Body of pancreas (tissue), 4 donors: ENCODE results near the gene APRT. TPM values are rescaled to one million over a fixed set of nuclear protein-coding genes. Genes with fewer than 3 reads are reported as not detected.

Experiments
- ATAC-seq: fragments of 150-250 bp; one replicate; pipeline ENCODE4 v1.9.1; 2016
- DNase-seq, 4 donors: peaks; one replicate each; pipeline ENCODE4 v3.0.0-alpha.2; 2019
- H3K27ac ChIP-seq, 4 donors: fragments of 200-600 bp; sonication (generic); 1 replicate in 3 of 4; 2 replicates in 1 of 4; pipeline versions ENCODE4 v1.5.1 to v1.6.1; 2016 to 2019; ENCODE audit warnings: mild to moderate bottlenecking in 1 of 4, mixed read lengths in 1 of 4, moderate library complexity in 1 of 4
- H3K27me3 ChIP-seq, 2 donors: fragments of 200-600 bp; sonication (generic); one replicate each; pipeline ENCODE4 v1.6.0; 2016; ENCODE audit warnings: mild to moderate bottlenecking in 1 of 2
- H3K36me3 ChIP-seq, 2 donors: fragments of 200-600 bp; sonication (generic); replicated peaks in 1 of 2; 2 replicates each; pipeline ENCODE4 v1.5.1; 2016; ENCODE audit warnings: low read depth in 2 of 2; ENCODE audit not compliant: insufficient read depth in 1 of 2
- H3K4me1 ChIP-seq: fragments of 200-600 bp; sonication (generic); one replicate; pipeline ENCODE4 v1.6.0; 2016
- H3K4me3 ChIP-seq, 2 donors: fragments of 200-600 bp; sonication (generic); 1 replicate in 1 of 2; 2 replicates in 1 of 2; pipeline ENCODE4 v1.5.1; 2016 to 2019
- H3K9me3 ChIP-seq, 3 donors: fragments of 200-600 bp; sonication (generic); 1 replicate in 2 of 3; 2 replicates in 1 of 3; pipeline ENCODE4 v1.5.1; 2016
- CTCF ChIP-seq, 7 experiments: fragments of 450-650 bp in 4 of 7; fragments of 200-600 bp in 3 of 7; sonication (generic) in 3 of 7; IDR thresholded peaks; one replicate each; pipeline ENCODE4 v1.5.1; 2016 to 2019; ENCODE audit warnings: antibody characterized with exemption in 7 of 7
- POLR2A ChIP-seq, 3 donors: fragments of 450-650 bp; IDR thresholded peaks; one replicate each; pipeline ENCODE4 v1.6.1; 2016; ENCODE audit warnings: antibody characterized with exemption in 3 of 3, mild to moderate bottlenecking in 2 of 3
- WGBS, 2 donors: methylation state at CpG; one replicate each; pipeline ENCODE4 v1.1.5; 2017; 5-methylcytosine and 5-hydroxymethylcytosine counted together
- intact Hi-C: fragments of 100-400 bp; cut with DNase I; formaldehyde crosslinking; loops from one replicate; pipeline ENCODE4 v1.15.1; 2023
- total RNA-seq, 2 donors: library from RNA; depleted of rRNA; stranded (reverse); fragments of >200 nt; gene quantifications; one replicate each; pipeline ENCODE4 v1.1.0, GENCODE V29; 2016

APRT gene
- total RNA-seq, 2 donors from 2014 or later, result 95.9 to 104 TPM

DNA sequence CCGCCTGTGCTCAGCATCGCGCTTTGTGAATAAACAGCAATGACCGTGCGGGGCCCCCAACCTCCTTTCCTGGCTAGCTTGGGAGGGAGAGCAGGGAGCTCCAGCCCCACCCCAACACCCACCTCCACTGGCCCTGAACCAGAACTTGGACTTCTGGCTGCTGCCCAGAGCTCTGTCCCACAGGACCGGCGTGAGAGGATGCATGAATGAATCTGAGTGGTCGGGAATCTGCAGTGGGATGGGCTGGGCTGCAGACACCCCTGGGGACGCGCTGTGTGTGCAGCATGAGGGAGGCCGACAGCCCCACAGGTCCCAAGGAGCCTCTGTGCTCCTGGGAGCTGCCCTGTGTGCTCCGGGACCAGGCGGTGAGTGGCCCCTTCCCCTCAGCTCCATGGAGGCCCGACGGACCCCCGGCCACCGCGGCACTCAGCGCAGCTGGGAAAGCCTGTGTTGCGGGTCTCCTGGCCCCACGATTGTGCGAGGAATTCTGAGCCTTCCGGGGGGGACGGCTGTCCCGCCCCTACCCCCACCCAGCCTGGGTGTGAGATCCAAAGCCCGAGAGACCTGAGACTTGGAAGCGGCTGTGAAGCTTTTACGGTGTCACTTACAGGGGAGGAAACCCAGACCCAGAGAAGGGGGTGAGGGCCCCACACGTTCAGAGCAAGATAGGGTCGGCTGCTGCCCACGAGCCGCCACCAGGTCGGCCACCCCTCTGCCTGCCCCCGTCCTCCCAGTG, 32.2 kb downstream of the APRT start:
- no peak for TF ChIP-seq POLR2A (IDR thresholded peaks at IDR 0.05)
- TF ChIP-seq CTCF (IDR thresholded peaks at IDR 0.05), result no peak
- H3K36me3 ChIP-seq, result no peaks in the 10 kb centered on the region
- DNase-seq (no peak), ATAC-seq (no peak)
- no peak overlapping the region for H3K4me3 ChIP-seq
- peaks cover 31% of the 10 kb centered on the region for H3K4me1 ChIP-seq
- intact Hi-C loops, result loop anchor here (5.0 kb wide), 1 partner anchor 37 kb away; no protein-coding TSS in a partner anchor
- no peaks in the 10 kb centered on the region for H3K27me3 ChIP-seq
- 60 to 65% methylated on average over 2 to 32 of the region's 34 CpGs for WGBS, 2 donors
- no peaks in the 10 kb centered on the region for H3K9me3 ChIP-seq
- H3K27ac ChIP-seq, result no peak overlapping the region

- no peaks in the 10 kb centered on the region for H3K9me3 ChIP-seq
- TF ChIP-seq CTCF (IDR thresholded peaks at IDR 0.05), result no peak
- TF ChIP-seq POLR2A (IDR thresholded peaks at IDR 0.05), result no peak
- intact Hi-C loops, result loop anchor here (5.0 kb wide), 1 partner anchor 36 kb away; no protein-coding TSS in a partner anchor
- no peaks in the 10 kb centered on the region for H3K36me3 ChIP-seq
- no peak overlapping the region for H3K27ac ChIP-seq
- no peaks in the 10 kb centered on the region for H3K27me3 ChIP-seq
- ATAC-seq (no peak), DNase-seq (no peak)
- H3K4me3 ChIP-seq, result no peak overlapping the region
- peaks cover 37% of the 10 kb centered on the region for H3K4me1 ChIP-seq
- 81 to 83% methylated on average over 14 to 30 of the region's 30 CpGs for WGBS, 2 donors
Observed at GRCh38 chr16:88778541-88779065, 33.1 kb downstream of the APRT start.

DNA sequence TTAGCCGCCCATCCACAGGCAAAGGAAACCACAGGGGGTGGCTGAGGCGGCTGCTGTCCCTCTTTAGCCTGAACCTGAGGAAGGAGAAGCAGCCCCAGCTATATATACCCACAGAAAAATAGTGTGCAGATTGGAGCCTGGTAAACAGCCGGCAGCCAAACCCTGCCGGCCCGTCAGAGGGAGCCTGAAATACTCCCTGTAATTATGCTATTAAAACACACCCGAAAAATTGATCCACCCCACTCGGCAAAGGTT, 33.5 kb downstream of the APRT start:
- H3K4me3 ChIP-seq, result no peak overlapping the region

DNA sequence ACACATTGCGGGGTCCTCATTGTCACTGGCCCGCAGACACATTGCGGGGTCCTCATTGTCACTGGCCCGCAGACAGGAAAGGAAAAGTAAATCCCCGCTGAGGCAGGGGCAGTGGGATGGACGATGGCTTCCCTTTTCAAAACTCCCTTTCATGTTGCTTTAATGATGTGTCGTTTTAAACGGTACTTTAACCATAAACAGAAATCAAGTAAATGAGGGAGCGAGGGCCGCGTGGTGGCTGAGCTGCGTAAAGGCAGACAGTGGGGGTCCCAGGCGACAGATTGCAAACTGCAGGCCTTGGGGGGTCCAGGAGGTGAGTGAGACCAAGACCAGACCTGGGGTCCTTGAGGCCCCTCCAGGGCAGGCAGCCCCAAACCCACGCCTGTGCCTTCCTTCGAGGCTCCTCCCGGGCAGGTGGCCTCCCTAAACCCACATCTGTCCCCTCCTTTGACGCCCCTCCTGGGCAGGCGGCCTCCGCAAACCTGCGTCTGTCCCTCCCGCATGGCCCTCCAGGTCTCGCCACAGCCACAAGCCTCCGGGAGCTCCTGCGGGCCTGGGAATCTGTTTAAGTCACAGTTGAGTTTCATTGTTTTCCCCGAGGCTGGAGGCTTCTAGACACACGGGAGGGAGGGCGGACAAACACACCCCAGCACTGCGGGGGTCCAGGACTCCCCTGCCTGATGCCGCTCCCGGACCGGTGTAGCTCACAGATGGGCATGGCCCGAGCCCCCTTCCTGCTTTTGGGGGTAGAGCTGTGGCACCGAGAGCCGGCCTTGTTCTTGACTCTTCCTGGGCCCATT, 34.1 kb downstream of the APRT start:
- Histone ChIP-seq H3K9me3 (no peaks in the 10 kb centered on the region), H3K4me1 (peaks cover 37% of the 10 kb centered on the region), H3K27me3 (no peaks in the 10 kb centered on the region), H3K36me3 (no peaks in the 10 kb centered on the region), H3K27ac (no peak overlapping the region), H3K4me3 (no peak overlapping the region)
- intact Hi-C loops, result loop anchor here (5.0 kb wide), 1 partner anchor 35 kb away; no protein-coding TSS in a partner anchor
- WGBS, 2 donors, result 70 to 79% methylated on average over 25 to 34 of the region's 34 CpGs
- TF ChIP-seq CTCF (IDR thresholded peaks at IDR 0.05), result no peak
- no peak for ATAC-seq
- DNase-seq, result no peak

More for the DNA sequence above, 33.5 kb downstream of the APRT start:
- WGBS, 2 donors, result 65 to 100% methylated on average over 3 to 7 of the region's 7 CpGs
- ATAC-seq, result no peak
- Histone ChIP-seq H3K4me1 (peaks cover 37% of the 10 kb centered on the region), H3K9me3 (no peaks in the 10 kb centered on the region), H3K36me3 (no peaks in the 10 kb centered on the region), H3K27ac (no peak overlapping the region), H3K27me3 (no peaks in the 10 kb centered on the region)
- no peak for DNase-seq
- intact Hi-C loops, result loop anchor here (5.0 kb wide), 1 partner anchor 36 kb away; no protein-coding TSS in a partner anchor
- TF ChIP-seq CTCF (IDR thresholded peaks at IDR 0.05) (no peak), POLR2A (IDR thresholded peaks at IDR 0.05) (no peak)
